ENCODE measurements around the gene RPUSD1.

DNA sequence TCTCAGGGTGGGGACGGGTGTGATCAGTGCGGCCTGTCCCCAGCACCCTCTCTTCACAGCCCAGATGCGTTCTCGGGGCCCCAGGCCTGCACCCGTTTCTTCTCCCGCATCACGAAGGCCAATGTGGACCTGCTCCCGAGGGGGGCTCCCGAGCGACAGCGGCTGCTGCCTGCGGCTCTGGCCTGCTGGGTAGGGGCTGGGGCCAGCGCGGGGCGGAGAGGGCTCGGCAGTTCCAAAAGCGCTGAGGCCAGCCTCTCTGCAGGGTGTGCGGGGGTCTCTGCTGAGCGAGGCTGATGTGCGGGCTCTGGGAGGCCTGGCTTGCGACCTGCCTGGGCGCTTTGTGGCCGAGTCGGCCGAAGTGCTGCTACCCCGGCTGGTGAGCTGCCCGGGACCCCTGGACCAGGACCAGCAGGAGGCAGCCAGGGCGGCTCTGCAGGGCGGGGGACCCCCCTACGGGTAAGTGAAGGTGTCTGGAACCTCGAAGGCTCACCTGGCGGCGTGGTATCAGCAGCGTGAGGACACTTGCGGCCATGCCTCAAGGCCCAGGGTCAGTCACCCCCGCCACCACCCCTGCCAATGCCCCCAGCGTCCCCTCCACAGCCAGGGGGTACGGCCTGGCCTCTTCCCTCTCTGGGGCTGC, 23.2 kb downstream of the RPUSD1 start:
- TF ChIP-seq CHD4 (IDR thresholded peaks at IDR 0.05; ENCODE audit: borderline replicate concordance): no peak
- TF ChIP-seq, protein P1, sequence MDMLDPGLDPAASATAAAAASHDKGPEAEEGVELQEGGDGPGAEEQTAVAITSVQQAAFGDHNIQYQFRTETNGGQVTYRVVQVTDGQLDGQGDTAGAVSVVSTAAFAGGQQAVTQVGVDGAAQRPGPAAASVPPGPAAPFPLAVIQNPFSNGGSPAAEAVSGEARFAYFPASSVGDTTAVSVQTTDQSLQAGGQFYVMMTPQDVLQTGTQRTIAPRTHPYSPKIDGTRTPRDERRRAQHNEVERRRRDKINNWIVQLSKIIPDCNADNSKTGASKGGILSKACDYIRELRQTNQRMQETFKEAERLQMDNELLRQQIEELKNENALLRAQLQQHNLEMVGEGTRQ (IDR thresholded peaks at IDR 0.05): no peak
